SHP77 treated with DMSO at 0.1 percent for 48 hours (cell line): ENCODE measurements around the gene ZDHHC1.
"Not testable (repeated sequence)": the region's sequence is repeated elsewhere in the genome, so short reads cannot be mapped to it uniquely, and the experiment has no call there.

Experiments
- DNase-seq: peaks from one replicate; lab custom pipeline; 2025; lab: John Stamatoyannopoulos, UW

Gene ZDHHC1

GRCh38 chr16:67361038-67361437, 55.2 kb downstream of the ZDHHC1 start:
- no peak for DNase-seq

- DNase-seq = not testable (repeated sequence)
Observed at GRCh38 chr16:67359540-67360269, 56.6 kb downstream of the ZDHHC1 start.

GRCh38 chr16:67357561-67357960, 58.7 kb downstream of the ZDHHC1 start:
- DNase-seq = no peak

GRCh38 chr16:67356396-67356795, 59.9 kb downstream of the ZDHHC1 start:
- DNase-seq = no peak

- not testable (repeated sequence) for DNase-seq
Observed at GRCh38 chr16:67352463-67352862, 63.8 kb downstream of the ZDHHC1 start.

- no peak for DNase-seq
Observed at GRCh38 chr16:67350324-67350723, 66.0 kb downstream of the ZDHHC1 start.

GRCh38 chr16:67349172-67349571, 67.1 kb downstream of the ZDHHC1 start:
- peak; percentile 17 for DNase-seq

GRCh38 chr16:67346341-67346740, 69.9 kb downstream of the ZDHHC1 start:
- no peak for DNase-seq

- no peak for DNase-seq
Observed at GRCh38 chr16:67345401-67345800, 70.9 kb downstream of the ZDHHC1 start.
